NK-92 (cell line): Measurements from ENCODE around the gene METTL9.
"Not testable (repeated sequence)": the region's sequence is repeated elsewhere in the genome, so short reads cannot be mapped to it uniquely, and the experiment has no call there.

ENCODE experiments used
- DNase-seq: peaks from one replicate; lab custom pipeline; 2025; ENCODE audit not compliant: unreplicated experiment; lab: John Stamatoyannopoulos, UW

METTL9 gene

DNA sequence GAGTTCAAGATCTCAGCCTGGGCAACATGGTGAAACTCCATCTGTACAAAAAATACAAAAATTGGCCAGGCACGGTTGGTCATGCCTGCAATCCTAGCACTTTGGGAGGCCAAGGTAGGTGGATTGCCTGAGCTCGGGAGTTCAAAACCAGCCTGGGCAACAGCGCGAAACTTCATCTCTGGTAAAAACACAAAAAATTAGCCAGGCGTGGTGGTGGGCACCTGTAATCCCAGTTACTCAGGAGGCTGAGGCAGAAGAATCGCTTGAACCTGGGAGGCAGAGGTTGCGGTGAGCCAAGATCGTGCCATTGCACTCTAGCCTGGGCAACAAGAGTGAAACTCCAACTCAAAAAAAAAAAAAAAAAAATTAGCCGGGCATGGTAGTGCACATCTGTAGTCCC is 25.9 kb upstream of the METTL9 start:
- DNase-seq = not testable (repeated sequence)

DNA sequence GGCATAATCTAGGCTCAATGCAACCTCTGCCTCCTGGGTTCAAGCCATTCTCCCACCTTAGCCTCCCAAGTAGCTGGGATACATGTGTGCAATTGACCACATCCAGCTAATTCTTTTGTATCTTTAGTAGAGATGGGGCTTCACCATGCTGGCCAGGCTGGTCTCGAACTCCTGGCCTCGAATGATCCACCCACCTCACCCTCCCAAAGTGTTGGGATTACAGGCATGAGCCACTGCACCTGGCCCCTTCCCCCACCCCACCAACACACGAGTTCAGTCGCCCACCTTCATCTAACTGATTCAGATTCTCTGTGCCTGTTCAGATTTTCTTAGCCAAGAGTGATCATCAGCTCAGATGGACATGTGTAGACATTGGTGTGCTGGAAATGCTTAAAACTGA is 25.0 kb upstream of the METTL9 start:
- no peak for DNase-seq

DNA sequence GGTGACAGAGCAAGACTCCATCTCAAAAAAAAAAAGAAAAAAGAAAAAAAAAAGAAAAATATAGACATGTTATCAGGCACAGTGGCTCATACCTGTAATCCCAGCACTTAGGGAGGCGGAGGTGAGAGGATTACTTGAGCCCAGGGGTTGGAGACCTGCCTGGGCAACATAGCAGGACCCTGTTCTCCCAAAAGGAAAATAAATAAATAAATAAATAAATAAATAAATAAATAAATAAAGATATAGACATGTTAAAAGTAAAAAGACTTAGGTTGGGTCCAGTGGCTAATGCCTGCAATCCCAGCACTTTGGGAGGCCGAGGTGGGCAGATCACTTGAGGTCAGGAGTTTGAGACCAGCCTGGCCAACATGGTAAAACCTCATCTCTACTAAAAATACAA is 23.1 kb upstream of the METTL9 start:
- DNase-seq = not testable (repeated sequence)

DNA sequence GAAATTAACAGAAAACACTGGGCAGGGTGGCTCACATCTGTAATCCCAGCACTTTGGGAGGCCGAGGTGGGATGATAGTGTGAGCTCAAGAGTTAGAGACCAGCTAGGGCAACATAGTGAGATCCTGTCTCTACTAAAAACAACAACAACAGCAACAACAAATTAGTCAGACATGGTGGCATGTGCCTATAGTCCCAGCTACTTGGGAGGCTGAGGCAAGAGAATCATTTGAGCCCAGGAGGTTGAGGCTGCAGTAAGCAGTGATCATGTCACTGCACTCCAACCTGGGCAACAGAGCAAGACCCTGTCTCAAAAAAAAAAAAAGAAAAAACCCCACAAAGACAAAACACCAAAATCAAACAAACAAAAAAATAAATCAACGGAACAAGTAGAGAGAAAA is 21.9 kb upstream of the METTL9 start:
- DNase-seq = not testable (repeated sequence)

DNA sequence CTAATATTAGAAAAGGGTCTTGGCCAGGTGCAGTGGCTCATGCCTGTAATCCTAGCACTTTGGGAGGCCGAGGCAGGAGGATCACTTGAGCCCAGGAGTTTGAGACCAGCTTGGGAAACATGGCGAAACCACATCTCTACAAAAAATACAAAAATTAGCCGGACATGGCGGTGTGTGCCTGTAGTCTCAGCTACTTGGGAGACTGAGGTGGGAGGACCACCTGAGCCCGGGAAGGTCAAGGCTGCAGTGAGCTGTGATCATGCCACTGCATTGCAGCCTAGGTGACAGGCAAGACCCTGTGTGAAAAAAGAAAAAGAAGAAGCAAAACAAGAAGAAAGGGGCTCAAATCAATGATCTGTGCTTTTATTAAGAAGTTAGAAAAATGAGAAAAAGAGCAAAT is 21.1 kb upstream of the METTL9 start:
- DNase-seq = not testable (repeated sequence)

DNA sequence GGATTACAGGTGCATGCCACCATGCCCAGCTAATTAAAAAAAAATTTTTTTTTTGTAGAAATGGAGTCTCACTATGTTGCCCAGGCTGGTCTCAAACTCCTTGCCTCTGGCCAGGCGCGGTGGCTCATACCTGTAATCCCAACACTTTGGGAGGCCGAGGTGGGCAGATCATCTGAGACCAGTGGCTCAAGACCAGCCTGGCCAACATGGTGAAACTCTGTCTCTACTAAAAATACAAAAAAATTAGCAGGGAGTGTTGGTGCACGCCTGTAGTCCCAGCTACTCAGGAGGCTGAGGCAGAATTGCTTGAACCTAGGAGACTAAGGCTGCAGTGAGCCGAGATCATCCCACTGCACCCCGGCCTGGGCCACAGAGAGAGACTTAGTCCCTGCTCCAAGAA is 19.2 kb upstream of the METTL9 start:
- DNase-seq = not testable (repeated sequence)

DNA sequence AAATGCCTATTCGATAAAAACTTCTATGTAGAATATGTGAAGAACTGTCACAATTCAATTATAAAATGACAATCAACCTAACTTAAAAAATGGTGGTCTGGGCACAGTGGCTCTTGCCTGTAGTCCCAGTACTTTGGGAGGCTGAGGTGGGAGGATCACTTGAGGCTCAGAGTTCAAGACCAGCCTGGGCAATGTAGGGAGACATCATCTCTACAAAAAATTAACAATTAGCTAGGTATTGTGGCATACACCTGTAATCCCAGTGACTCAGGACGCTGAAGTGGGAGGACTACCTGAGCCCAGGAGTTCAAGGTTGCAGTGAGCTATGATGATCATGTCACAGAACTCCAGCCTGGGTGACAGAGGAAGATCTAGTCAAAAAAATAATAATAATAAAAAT is 18.6 kb upstream of the METTL9 start:
- DNase-seq = no peak

DNA sequence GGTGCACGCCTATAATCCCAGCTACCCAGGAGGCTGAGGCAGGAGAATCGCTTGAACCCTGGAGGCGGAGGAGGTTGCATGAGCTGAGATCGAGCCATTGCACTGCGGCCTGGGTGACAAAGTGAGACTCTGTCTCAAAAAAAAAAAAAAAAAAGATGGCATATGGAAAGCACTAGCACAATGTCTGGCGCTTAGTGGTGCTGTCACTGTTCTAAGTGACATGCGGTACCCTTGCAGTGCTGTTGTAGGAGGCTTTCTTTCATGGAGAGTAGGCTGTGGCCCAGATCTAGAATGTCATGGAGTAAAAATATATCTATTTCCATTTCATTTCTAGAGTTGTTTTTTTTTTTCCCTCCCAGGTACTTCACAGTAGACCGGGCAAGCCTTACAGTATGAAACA is 14.6 kb upstream of the METTL9 start:
- DNase-seq = no peak

DNA sequence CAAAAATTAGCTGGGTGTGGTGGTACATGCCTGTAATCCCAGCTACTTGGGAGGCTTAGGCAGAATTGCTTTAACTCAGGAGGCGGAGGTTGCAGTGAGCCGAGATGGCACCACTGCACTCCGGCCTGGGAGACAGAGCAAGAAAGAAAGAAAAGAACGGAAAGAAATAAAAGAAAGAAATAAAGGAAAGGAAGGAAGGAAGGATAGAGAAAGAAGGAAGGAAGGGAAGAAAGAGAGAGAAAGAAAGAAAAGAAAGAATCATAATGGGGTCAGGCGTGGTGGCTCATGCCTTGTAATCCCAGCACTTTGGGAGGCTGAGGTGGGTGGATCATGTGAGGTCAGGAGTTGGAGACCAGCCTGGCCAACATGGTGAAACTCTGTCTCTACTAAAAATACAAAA is 10.8 kb upstream of the METTL9 start:
- DNase-seq = not testable (repeated sequence)

DNA sequence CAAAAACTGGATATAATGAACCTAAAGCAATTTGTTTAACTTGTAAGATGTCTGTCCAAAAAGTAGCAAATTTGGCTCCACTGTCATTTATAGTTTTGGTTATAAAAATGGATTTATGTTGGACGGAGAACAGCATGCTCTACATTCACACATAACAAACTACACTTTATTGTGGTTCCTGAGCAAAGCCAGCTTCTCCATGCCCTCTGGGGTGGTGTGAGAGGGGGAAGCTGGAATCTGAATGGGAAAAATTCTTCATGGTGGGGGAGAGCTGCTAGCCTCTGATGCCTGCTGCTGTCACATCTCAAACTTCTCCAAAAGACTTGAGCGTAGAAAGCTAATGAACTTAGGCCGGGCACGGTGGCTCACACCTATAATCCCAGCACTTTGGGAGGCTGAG is 9.8 kb upstream of the METTL9 start:
- DNase-seq = no peak

DNA sequence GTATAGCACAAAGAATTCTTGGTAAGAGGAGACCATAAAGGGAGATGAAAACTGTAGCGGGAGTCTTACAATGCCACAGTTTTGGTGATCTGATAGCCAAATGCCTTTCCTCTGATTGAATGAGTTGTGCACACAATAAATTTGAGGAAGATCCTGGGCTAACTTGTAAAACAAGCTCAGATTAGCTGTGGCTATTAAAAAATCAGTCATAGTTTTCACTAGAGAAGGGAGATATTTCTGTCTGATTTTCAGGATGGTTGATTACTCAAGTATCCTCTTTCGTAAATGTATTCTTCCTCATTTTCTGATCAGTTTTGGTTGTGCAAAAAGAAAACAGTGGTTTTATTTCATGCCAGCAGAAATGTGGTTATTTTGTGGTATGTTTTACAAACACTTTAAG is 9.1 kb upstream of the METTL9 start:
- DNase-seq = no peak

DNA sequence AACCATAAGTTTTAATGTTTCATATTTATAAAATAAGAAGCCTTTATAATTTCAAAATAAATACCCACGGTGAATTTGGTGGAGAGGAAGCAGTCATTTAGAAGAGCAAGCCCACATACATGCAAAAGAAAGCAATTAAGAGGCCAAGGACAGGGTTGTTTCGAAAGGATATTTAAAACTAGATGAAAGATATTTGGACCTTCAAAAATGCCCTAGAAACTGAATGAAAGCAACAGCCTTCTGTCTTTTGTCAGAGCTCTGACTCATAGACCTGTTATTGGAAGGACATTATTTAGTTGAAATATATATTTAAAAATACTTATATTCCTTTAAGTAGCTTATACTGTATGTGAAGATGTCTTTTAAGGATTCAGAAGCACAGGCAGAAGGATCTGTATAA is 8.6 kb upstream of the METTL9 start:
- no peak for DNase-seq

DNA sequence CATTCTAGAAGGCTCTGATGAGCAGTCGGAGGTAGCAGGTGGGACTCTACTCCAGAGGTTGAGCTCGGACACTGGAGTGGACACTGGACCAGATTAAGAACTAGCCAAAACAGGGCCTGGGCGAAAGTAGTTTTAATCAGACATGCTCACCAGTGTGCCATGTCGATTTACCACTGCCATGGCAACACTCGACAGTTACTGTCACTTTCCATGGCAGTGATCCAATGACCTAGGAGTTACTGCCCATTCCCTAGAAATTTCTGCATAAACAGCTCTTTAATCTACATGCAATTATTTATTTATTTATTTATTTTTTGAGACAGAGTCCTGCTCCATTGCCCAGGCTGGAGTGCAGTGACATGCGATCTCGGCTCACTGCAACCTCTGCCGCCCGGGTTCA is 7.2 kb upstream of the METTL9 start:
- DNase-seq = no peak

DNA sequence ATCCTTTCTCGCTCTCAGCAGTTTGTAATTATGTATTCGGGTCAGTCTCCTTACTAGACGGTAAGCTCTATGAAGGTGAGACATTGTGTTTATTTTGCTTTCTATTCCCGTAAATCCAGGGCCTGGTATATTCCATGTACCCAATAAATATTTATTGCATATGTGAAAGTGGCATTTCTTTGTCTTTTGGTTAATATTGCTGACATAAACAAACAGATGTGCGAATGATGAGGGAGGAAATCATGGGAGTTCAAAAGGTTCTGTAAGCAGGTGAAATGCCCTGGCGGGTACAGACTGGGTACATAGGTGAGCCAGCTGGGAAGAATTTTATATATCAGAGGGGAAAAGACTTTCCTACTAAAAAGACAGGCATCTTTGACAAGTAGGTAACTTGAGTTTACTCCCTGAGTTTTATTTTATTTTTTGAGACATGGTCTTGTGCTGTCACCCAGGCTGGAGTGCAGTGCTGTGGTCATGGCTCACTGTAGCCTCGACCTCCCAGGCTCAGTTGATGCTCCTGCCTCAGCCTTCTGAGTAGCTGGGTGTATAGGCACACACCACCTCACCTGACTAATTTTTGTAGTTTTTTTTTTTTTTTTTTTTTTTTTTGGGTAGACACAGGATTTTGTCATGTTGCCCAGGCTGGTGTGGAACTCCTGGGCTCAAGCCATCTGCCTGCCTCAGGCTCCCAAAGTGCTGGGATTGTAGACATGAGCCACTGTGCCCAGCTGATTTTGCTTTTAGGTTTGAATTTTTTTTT is 5.7 kb upstream of the METTL9 start:
- no peak for DNase-seq

DNA sequence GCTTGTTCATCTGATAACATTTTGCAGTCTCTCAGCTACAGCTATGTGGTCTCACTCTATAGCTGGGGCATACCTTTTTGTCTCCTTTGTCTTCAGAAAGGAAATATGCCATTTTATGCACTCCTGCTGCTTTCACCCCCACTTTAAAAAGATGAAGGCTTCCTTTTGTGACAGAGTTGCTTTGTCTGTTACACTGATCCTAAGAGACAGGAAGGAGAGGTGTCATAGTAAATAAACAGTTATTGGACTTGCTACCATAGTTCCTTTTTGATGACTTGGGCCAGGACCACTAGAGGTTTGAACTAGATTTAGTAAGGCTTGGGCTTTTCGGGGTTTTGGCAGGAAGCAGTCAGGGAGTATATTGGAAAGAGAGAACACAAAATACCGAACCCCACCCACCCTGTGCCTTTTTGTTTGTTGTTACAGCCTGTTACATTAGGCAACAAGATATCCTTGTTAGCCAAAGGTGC is 1.8 kb upstream of the METTL9 start:
- DNase-seq = no peak

DNA sequence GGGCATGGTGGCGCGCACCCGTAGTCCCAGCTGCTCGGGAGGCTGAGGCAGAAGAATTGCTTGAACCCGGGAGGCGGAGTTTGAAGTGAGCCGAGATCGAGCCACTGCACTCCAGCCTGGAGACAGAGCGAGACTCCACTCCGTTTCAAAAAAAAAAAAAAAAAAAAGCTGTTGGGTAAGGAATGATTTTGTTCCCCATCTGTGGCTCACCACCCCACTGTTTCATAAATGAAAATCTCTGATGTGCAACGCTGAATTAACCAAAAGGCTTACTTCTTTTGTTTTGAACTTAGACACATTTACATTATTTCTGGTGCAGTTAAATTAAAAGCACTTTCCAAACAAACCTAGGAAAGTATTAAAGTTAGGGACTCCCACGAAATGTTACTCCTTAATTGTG is 1.2 kb upstream of the METTL9 start:
- no peak for DNase-seq

DNA sequence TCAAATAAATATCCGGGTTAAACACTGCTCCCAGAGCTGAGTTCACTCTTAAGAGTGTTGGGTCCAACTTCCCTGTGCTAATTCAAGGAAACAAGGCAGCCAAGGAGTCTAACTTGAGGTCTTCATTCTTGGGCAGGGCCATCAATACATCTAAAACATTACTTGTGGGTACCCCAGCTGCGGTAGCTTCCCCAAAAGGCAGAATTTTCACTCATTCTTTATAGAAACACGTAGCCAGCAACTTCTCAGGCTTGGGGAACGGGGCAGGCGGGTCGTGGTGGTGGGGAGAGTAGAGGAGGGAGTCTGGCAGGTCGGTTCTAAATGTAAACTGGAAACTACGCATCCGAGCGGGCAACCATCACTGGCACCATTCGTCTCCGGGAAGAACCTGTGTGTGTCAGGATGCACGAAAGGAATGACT is 666 bp upstream of the METTL9 start:
- no peak for DNase-seq

DNA sequence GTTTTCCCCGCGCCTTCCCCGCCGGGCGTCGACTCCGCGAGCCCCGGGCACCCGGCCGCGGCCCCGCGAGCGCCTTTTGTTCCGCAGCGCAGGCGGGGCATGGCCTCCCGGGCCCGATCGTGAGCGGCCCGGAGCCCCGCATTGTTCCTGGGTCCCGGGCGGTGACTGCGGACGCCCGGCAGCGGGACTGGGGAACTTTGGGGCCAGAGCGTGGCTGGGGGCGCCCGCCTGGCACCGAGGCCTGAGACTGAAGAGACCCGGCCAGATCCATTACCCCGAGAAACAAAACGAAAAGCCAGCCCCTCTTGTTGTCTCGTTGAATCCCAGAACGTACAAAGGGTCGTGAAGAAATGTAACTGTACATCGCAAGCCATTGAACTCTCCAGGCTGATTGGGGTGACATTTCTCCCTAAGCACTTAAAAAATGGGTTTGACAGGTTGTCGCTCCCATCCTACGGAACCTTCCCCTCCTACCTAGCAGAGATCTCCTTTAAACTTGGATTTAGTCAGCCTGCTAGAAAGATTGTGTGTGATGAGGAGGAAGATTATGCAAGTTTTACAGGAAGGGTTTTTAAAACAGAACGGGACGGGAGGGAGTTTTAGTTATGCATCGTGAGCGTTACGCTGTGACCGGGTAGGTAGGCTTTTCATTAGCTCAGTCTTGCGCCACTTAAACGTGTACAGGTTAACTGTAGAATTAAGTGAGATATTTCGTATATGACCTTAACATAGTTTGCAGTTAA is 825 bp downstream of the METTL9 start:
- DNase-seq = no peak

DNA sequence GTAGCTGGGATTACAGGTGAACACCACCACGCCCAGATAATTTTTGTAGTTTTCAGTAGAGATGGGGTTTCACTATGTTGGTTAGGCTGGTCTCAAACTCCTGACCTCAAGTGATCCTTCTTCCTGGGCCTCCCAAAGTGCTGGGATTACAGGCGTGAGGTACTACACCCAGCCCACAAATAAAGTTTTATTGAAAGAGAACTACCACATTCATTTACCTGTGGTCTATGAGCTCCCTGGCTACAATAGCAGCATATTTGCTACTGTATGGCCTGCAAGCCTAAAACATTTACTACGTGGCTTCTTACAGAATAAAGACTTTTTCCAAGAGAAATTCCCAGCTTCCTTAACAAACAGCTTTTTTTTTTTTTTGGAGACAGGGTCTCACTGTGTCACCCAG is 3.4 kb downstream of the METTL9 start:
- no peak for DNase-seq

DNA sequence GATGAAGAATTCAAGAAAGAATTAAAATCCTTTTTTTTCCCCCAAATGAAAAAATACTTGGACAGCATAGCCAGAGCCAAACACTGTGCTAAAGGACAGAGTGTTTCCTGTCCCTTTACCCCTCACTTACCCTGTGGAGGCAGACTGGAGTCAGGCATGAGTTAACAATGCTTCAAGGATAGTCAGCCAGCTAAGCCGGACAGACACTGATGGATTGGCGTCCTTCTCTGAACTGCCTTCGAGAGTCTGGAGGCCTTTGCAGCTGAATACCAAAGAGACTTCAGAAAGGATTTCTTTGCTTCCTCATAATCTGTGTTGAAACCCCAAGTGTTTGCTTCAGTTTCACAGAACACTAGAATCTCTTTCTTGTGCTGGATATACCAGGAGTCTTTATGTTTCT is 4.6 kb downstream of the METTL9 start:
- no peak for DNase-seq

DNA sequence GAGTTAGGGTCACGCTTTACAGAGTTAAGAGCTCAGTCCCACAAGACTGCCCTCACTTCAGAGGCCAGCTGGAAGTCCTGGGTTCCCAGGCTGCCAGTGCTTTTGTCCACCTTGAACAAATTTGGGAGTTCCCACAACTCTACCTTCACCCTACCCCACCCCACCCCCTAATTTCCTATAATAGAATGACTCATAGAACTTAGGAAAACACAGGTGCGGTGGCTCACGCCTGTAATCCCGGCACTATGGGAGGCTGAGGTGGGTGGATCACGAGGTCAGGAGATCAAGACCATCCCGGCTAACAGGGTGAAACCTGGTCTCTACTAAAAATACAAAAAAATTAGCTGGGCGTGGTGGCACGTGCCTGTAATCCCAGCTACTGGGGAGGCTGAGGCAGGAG is 6.5 kb downstream of the METTL9 start:
- not testable (repeated sequence) for DNase-seq

DNA sequence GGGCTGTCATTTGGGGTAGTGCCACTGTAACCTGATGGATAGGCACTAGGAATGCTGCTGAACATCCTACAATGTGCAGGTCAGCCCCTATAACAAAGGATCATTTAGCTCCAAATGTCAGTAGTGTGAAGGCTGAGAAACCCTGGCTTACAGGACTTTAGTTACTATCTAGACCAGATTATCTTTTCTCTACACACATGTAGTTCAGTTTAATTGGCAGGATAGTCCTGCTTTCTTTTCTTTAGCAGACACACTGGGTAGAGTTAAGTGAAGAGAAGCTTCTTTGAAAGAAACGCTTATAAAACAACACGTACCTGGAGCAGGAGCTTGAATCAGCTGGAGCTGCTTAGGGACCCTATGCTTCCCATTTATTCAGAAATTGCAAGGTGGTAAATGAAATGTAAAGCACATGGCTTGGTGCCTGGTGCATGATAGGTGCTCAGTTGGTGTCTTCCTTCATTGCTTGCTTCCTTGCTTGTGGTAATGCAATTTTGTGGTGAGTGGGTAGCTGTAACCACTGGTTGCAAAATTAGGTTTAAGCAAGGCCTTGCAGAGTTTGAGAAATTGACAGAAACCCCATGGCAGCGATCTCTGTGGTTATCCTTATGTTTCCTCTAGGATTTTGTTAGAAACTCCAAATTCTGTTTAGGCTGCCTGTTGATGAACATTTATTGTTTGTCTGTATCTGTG is 9.4 kb downstream of the METTL9 start:
- DNase-seq = no peak
